ENCODE data around the gene MAP1B. TPM values are rescaled to one million over a fixed set of nuclear protein-coding genes. Genes with fewer than 3 reads are reported as not detected.
"Not testable (repeated sequence)": the region's sequence is repeated elsewhere in the genome, so short reads cannot be mapped to it uniquely, and the experiment has no call there.

MAP1B gene
- total RNA-seq, 3 donors from 2014 or later, result 258 to 2,233 (median 271) TPM

DNA sequence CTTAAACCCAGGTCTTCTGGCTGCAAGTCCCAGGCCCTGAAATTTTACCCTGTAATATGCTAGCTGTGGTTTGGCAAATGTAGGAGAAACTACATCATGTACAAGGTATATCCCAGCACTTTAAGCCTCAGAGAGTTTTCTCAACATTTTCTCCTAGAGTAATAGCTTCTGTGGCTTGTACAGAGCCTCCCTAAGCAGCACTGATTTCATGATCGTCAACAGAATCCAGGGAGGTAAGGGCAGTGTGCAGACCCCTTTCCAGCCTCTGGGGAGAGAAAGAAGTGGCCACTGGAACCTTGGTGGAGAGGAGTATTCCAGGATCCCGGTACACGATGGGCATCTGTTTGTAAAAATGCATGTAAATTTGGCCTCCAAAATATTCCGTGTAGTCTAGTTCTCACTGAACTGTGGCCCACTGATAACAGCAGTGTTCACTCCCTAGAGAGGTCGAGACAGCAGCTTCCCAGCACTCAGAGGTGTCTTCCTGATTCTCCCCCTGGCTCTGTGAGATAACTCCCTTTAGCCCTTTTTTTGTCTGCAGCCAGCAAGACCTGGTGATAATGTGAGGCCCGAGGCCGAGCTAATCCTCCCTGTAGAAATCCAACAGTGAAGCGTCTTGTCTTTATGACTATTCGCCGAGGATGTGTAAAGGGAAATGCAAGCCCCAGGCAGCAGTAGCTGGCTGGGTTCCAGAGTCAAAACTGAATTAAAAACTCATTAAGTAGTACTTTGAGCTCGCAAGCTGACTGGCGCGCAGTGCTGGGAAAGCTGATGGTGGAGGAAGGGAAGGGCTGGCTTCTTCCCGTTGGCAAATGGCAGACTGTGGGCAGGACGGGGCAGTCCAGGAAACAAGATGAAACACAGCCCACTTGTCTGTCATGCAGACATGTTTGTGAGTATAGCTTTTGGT, 59.0 kb downstream of the MAP1B start:
- Histone ChIP-seq H3K36me3 (no peaks in the 10 kb centered on the region), H3K27ac (peak overlapping the region; percentile 71 to 85), H3K4me3 (peak overlapping the region in 2 of 3 donors; percentile 12 to 37), H3K4me1 (peaks cover 0 to 7% of the 10 kb centered on the region in 2 donors), H3K27me3 (no peaks in the 10 kb centered on the region), H3K9me3 (no peaks in the 10 kb centered on the region)
- TF ChIP-seq POLR2AphosphoS5 (IDR thresholded peaks at IDR 0.05) (peak in 2 of 3 donors; percentile 11 to 53), POLR2A (IDR thresholded peaks at IDR 0.05) (no peak)
- DNase-seq (ENCODE audit: low spot score in 2 of 2), result peak; percentile 55 to 59
- intact Hi-C loops (cut with DNase I; ENCODE audit: low total_unique reads), result no loop called here

DNA sequence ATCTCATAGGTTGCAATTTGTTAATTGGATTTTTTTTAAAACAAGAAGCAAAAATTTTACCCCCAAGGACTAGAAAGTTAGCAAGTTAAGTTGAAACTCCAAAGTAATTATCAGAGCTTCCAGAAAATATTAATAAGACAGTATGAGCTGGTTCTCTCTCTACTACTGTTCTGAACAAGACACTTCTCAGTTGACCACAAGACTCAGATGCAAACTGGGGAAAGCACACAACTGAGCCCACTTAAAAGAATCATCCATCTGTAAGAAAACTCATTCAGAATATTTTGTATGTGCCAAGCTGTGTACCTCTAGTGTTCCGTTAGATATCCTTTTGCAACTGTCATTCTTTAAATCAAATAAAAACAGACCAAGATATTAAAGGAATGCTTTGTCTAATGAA, 60.0 kb downstream of the MAP1B start:
- TF ChIP-seq, protein P1, sequence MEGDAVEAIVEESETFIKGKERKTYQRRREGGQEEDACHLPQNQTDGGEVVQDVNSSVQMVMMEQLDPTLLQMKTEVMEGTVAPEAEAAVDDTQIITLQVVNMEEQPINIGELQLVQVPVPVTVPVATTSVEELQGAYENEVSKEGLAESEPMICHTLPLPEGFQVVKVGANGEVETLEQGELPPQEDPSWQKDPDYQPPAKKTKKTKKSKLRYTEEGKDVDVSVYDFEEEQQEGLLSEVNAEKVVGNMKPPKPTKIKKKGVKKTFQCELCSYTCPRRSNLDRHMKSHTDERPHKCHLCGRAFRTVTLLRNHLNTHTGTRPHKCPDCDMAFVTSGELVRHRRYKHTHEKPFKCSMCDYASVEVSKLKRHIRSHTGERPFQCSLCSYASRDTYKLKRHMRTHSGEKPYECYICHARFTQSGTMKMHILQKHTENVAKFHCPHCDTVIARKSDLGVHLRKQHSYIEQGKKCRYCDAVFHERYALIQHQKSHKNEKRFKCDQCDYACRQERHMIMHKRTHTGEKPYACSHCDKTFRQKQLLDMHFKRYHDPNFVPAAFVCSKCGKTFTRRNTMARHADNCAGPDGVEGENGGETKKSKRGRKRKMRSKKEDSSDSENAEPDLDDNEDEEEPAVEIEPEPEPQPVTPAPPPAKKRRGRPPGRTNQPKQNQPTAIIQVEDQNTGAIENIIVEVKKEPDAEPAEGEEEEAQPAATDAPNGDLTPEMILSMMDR (IDR thresholded peaks at IDR 0.05), result no peak
- TF ChIP-seq POLR2AphosphoS5 (IDR thresholded peaks at IDR 0.05) (no peak), POLR2A (IDR thresholded peaks at IDR 0.05) (no peak)
- no peaks in the 10 kb centered on the region for H3K36me3 ChIP-seq
- H3K4me3 ChIP-seq, result no peak overlapping the region
- H3K9me3 ChIP-seq, result no peaks in the 10 kb centered on the region
- H3K27ac ChIP-seq, result peak overlapping the region in 1 of 2 donors; percentile 85
- H3K4me1 ChIP-seq, result peaks cover 0 to 7% of the 10 kb centered on the region in 2 donors
- no peaks in the 10 kb centered on the region for H3K27me3 ChIP-seq
- intact Hi-C loops (cut with DNase I; ENCODE audit: low total_unique reads), result no loop called here
- no peak for DNase-seq (ENCODE audit: low spot score in 2 of 2)

DNA sequence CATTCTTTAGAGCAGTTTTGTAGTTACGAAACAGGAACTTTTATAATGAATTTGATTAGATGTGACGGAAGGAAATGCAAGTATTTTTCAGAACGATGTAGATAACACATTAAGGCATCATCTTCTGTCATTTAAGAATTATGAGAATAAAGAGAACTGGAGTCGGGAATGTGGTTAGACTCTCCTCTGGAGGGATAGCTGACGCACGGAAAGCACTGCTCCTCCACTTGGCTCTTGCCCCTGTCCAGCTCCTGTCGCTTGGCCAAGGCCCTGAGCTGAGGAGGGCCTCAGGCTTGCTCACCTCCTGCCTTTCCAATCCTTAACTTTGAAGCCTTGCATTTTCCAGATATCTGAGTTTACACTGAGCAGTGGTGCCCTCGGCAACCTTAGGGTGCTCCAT, 60.5 kb downstream of the MAP1B start:
- TF ChIP-seq POLR2AphosphoS5 (IDR thresholded peaks at IDR 0.05) (no peak), POLR2A (IDR thresholded peaks at IDR 0.05) (no peak)
- TF ChIP-seq, protein P1 (IDR thresholded peaks at IDR 0.05), result no peak
- H3K4me1 ChIP-seq, result peaks cover 0 to 7% of the 10 kb centered on the region in 2 donors
- no peak for DNase-seq (ENCODE audit: low spot score in 2 of 2)

DNA sequence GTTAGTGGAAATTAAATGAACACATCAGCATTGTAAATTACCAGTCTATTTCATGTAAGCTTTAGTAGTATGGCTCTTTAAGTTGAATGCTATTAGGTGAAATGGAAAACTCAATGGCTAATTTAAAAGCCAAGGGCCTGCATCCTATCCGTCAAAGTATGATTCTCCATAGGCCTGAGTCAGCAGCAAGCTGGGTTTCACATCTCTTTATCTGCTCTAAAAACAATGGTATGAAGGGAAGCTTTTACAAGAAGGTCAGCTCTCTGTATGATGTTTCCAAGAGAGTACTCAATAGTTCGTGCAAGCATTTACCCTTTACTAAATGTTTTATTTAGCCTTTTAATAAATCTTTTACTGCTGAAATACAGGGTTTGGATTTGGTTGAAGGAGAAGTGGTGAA, 62.8 kb downstream of the MAP1B start:
- no peaks in the 10 kb centered on the region for H3K27me3 ChIP-seq
- H3K4me3 ChIP-seq, result no peak overlapping the region
- peaks cover 0 to 7% of the 10 kb centered on the region in 2 donors for H3K4me1 ChIP-seq
- TF ChIP-seq, protein P1 (IDR thresholded peaks at IDR 0.05), result no peak
- TF ChIP-seq POLR2AphosphoS5 (IDR thresholded peaks at IDR 0.05), result no peak
- no peak for TF ChIP-seq POLR2A (IDR thresholded peaks at IDR 0.05)
- intact Hi-C loops (cut with DNase I; ENCODE audit: low total_unique reads), result no loop called here
- H3K9me3 ChIP-seq, result no peaks in the 10 kb centered on the region
- no peaks in the 10 kb centered on the region for H3K36me3 ChIP-seq
- DNase-seq (ENCODE audit: low spot score in 2 of 2), result no peak
- no peak overlapping the region for H3K27ac ChIP-seq

More for the DNA sequence above, 60.5 kb downstream of the MAP1B start:
- intact Hi-C loops (cut with DNase I; ENCODE audit: low total_unique reads), result no loop called here
- no peak overlapping the region for H3K4me3 ChIP-seq
- H3K9me3 ChIP-seq, result no peaks in the 10 kb centered on the region
- peak overlapping the region in 1 of 2 donors; percentile 74 for H3K27ac ChIP-seq
- no peaks in the 10 kb centered on the region for H3K36me3 ChIP-seq
- H3K27me3 ChIP-seq, result no peaks in the 10 kb centered on the region

DNA sequence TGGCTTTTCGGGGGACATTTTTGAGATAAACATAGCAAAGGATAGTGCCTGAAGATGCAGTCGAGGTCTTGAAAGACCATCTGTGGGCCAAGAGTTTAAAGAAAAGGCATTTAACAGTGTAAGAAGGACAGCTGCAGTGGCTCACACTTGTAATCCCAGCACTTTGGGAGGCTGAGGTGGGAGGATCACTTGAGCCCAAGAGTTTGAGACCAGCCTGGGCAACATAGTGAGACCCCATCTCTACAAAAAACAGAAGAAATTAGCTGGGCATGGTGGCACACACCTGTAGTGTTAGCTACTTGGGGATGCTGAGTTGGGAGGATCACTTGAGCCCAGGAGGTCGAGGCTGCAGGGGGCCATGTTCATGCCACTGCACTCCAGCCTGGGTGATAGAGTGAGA, 63.9 kb downstream of the MAP1B start:
- H3K27ac ChIP-seq; intact Hi-C loops (cut with DNase I; ENCODE audit: low total_unique reads); H3K4me1 ChIP-seq; DNase-seq (ENCODE audit: low spot score in 2 of 2); H3K9me3 ChIP-seq; H3K4me3 ChIP-seq; H3K27me3 ChIP-seq; H3K36me3 ChIP-seq: not testable (repeated sequence)

DNA sequence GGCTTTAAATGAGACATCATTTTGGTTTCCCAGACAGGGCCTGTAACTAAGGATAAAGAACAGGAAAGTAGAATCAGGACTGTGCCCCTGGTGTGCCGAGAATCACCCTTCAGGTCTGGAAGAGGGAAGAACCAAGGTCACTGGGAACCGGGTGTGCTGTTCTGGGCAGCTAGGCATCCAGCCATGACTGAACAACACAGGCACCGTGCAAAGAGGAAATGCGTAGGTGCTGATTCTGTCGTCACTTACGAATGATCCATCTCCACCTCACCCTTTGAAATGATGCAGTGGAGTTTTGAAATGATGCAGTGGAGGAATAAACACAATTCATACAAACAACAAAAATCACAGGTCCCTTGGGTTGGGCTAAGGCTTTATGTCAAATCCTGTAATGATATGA, 64.4 kb downstream of the MAP1B start:
- no peaks in the 10 kb centered on the region for H3K27me3 ChIP-seq
- TF ChIP-seq POLR2AphosphoS5 (IDR thresholded peaks at IDR 0.05) (no peak), POLR2A (IDR thresholded peaks at IDR 0.05) (no peak)
- TF ChIP-seq, protein P1 (IDR thresholded peaks at IDR 0.05), result no peak
- DNase-seq (ENCODE audit: low spot score in 2 of 2), result no peak
- H3K36me3 ChIP-seq, result no peaks in the 10 kb centered on the region
- intact Hi-C loops (cut with DNase I; ENCODE audit: low total_unique reads), result no loop called here
- H3K4me3 ChIP-seq, result no peak overlapping the region
- no peaks in the 10 kb centered on the region for H3K9me3 ChIP-seq
- H3K27ac ChIP-seq, result no peak overlapping the region
- peaks cover 0 to 7% of the 10 kb centered on the region in 2 donors for H3K4me1 ChIP-seq
